Epithelial cell of esophagus (primary cell): Measurements from ENCODE around the gene C2orf42.
"Not testable (repeated sequence)": the region's sequence is repeated elsewhere in the genome, so short reads cannot be mapped to it uniquely, and the experiment has no call there.

Experiments used
- DNase-seq: peaks from one replicate; pipeline ENCODE4 v3.0.0; 2010; ENCODE audit warnings: low read depth
- H3K4me3 ChIP-seq: 2 replicates; pipeline ENCODE4 v1.5.1; 2011; ENCODE audit warnings: mild to moderate bottlenecking, low read length, control low read depth
- CTCF ChIP-seq: IDR thresholded peaks from 2 replicates; pipeline ENCODE4 v1.5.1; 2011; ENCODE audit warnings: low read depth, mild to moderate bottlenecking, low read length, control low read depth, inconsistent platforms; ENCODE audit not compliant: insufficient read depth; ENCODE audit errors: missing control alignments

The C2orf42 gene

GRCh38 chr2:70144443-70145143, 46.2 kb downstream of the C2orf42 start:
- DNase-seq = no peak
- TF ChIP-seq CTCF = no peak
- H3K4me3 ChIP-seq = no peak overlapping the region

GRCh38 chr2:70143314-70144150, 47.3 kb downstream of the C2orf42 start:
- TF ChIP-seq CTCF = no peak
- DNase-seq = peak; percentile 45
- peak overlapping the region; percentile 49 for H3K4me3 ChIP-seq

- peak; percentile 68 for TF ChIP-seq CTCF
- DNase-seq = peak; percentile 99
Observed at GRCh38 chr2:70142590-70143313, 48.1 kb downstream of the C2orf42 start.

GRCh38 chr2:70141902-70142589, 48.8 kb downstream of the C2orf42 start:
- DNase-seq = no peak
- H3K4me3 ChIP-seq = peak overlapping the region; percentile 49
- TF ChIP-seq CTCF = no peak

More at GRCh38 chr2:70142590-70143313, 48.1 kb downstream of the C2orf42 start:
- H3K4me3 ChIP-seq = peak overlapping the region; percentile 49

- TF ChIP-seq CTCF = peak; percentile 82
Observed at GRCh38 chr2:70141212-70141901, 49.5 kb downstream of the C2orf42 start.

GRCh38 chr2:70140791-70141211, 50.0 kb downstream of the C2orf42 start:
- no peak overlapping the region for H3K4me3 ChIP-seq
- no peak for DNase-seq

More at GRCh38 chr2:70141212-70141901, 49.5 kb downstream of the C2orf42 start:
- DNase-seq = peak; percentile 100
- peak overlapping the region; percentile 49 for H3K4me3 ChIP-seq

GRCh38 chr2:70134323-70134983, 56.4 kb downstream of the C2orf42 start:
- DNase-seq, H3K4me3 ChIP-seq: not testable (repeated sequence)

More at GRCh38 chr2:70140791-70141211, 50.0 kb downstream of the C2orf42 start:
- no peak for TF ChIP-seq CTCF
